Liver (tissue), 9 donors: ENCODE data around the gene SLC44A3. TPM values are rescaled to one million over a fixed set of nuclear protein-coding genes. Genes with fewer than 3 reads are reported as not detected.

Source experiments
- DNase-seq: peaks from one replicate; pipeline ENCODE4 v3.0.0-alpha.2; 2017; ENCODE audit warnings: low spot score
- H3K27ac ChIP-seq, 2 donors: one replicate each; pipeline ENCODE4 v1.7.0; 2013; ENCODE audit warnings: inconsistent platforms in 2 of 2, low read length in 2 of 2, control low read depth in 1 of 2, low read depth in 1 of 2, mild to moderate bottlenecking in 1 of 2
- H3K27me3 ChIP-seq, 4 donors: one replicate each; pipeline versions ENCODE4 v1.6.1 to v1.7.0; 2013; ENCODE audit warnings: low read length in 3 of 4, inconsistent platforms in 1 of 4, mild to moderate bottlenecking in 1 of 4, moderate library complexity in 1 of 4; ENCODE audit not compliant: control insufficient read depth in 4 of 4, insufficient read depth in 4 of 4
- H3K36me3 ChIP-seq, 4 donors: one replicate each; pipeline versions ENCODE4 v1.6.1 to v1.7.0; 2013; ENCODE audit warnings: low read length in 3 of 4, mild to moderate bottlenecking in 3 of 4, low read depth in 1 of 4, moderate library complexity in 1 of 4; ENCODE audit not compliant: control insufficient read depth in 4 of 4, insufficient read depth in 3 of 4
- H3K4me1 ChIP-seq, 4 donors: one replicate each; pipeline versions ENCODE4 v1.6.1 to v1.7.0; 2013; ENCODE audit warnings: low read length in 3 of 4, mild to moderate bottlenecking in 3 of 4, moderate library complexity in 1 of 4; ENCODE audit not compliant: control insufficient read depth in 4 of 4, insufficient read depth in 4 of 4
- H3K4me3 ChIP-seq, 3 donors: one replicate each; pipeline versions ENCODE4 v1.6.1 to v1.7.0; 2013; ENCODE audit warnings: low read length in 3 of 3, control low read depth in 1 of 3, low read depth in 1 of 3, mild to moderate bottlenecking in 1 of 3
- H3K9ac ChIP-seq, 2 donors: one replicate each; pipeline ENCODE4 v1.7.0; 2013; ENCODE audit warnings: low read length in 2 of 2, mild to moderate bottlenecking in 2 of 2, moderate library complexity in 2 of 2, control low read depth in 1 of 2, low read depth in 1 of 2
- H3K9me3 ChIP-seq, 4 donors: one replicate each; pipeline versions ENCODE4 v1.6.1 to v1.7.0; 2013; ENCODE audit warnings: low read length in 3 of 4; ENCODE audit not compliant: control insufficient read depth in 4 of 4
- ATF3 ChIP-seq: IDR thresholded peaks from 2 replicates; pipeline ENCODE4 v1.6.1; 2016; ENCODE audit warnings: antibody characterized with exemption
- EGR1 ChIP-seq, 2 donors: IDR thresholded peaks; 2 replicates each; pipeline ENCODE4 v1.6.1; 2016 to 2018; ENCODE audit warnings: antibody characterized with exemption in 2 of 2, low read depth in 2 of 2
- FOXA2 ChIP-seq: IDR thresholded peaks from 2 replicates; pipeline ENCODE4 v1.6.1; 2016; ENCODE audit warnings: antibody characterized with exemption
- JUND ChIP-seq, 2 donors: IDR thresholded peaks; 2 replicates each; pipeline ENCODE4 v1.6.1; 2016; ENCODE audit warnings: antibody characterized with exemption in 2 of 2
- NR2F2 ChIP-seq: IDR thresholded peaks from 2 replicates; pipeline ENCODE4 v1.6.1; 2016; ENCODE audit warnings: antibody characterized with exemption
- RAD21 ChIP-seq, 2 donors: IDR thresholded peaks; 2 replicates each; pipeline ENCODE4 v1.6.1; 2016; ENCODE audit warnings: antibody characterized with exemption in 2 of 2, mild to moderate bottlenecking in 2 of 2
- REST ChIP-seq: IDR thresholded peaks from 2 replicates; pipeline ENCODE4 v1.6.1; 2016; ENCODE audit warnings: antibody characterized with exemption, mild to moderate bottlenecking
- RXRA ChIP-seq, 2 donors: IDR thresholded peaks; 2 replicates each; pipeline ENCODE4 v1.6.1; 2017 to 2018; ENCODE audit warnings: antibody characterized with exemption in 2 of 2, mild to moderate bottlenecking in 1 of 2
- SP1 ChIP-seq: IDR thresholded peaks from 2 replicates; pipeline ENCODE4 v1.6.1; 2018; ENCODE audit warnings: antibody characterized with exemption, mild to moderate bottlenecking
- TAF1 ChIP-seq: conservative IDR thresholded peaks from 2 replicates; pipeline ENCODE4 v1.6.1; 2016; ENCODE audit warnings: antibody characterized with exemption, mild to moderate bottlenecking
- ZBTB33 ChIP-seq: IDR thresholded peaks from 2 replicates; pipeline ENCODE4 v1.6.1; 2016; ENCODE audit warnings: antibody characterized with exemption
- WGBS: extraction: QIAGEN DNeasy Blood & Tissue Kit; methylation state at CpG from one replicate; pipeline ENCODE4 v1.1.7; 2013; 5-methylcytosine and 5-hydroxymethylcytosine counted together
- polyA plus RNA-seq, 2 donors: library from polyadenylated mRNA; stranded (reverse) in 1 of 2; unstranded in 1 of 2; fragments of 200-250 nt in 1 of 2; fragments of >200 nt in 1 of 2; fragmentation: Nextera tagmentation in 1 of 2; extraction: Ambion mirVana in 1 of 2; gene quantifications; one replicate each; pipeline versions ENCODE4 v1.2.1 to v1.2.3, GENCODE V29; 2013 to 2015
- total RNA-seq, 2 donors: library from RNA; depleted of rRNA; stranded (reverse); fragments of >200 nt; gene quantifications; one replicate each; pipeline ENCODE4 v1.2.3, GENCODE V29; 2014
- TF ChIP-seq, protein P1 (sequence below): IDR thresholded peaks from 2 replicates; pipeline ENCODE4 v1.6.1; 2016; ENCODE audit warnings: antibody characterized with exemption
- TF ChIP-seq, protein P2 (sequence below): fragments of 150-350 bp; IDR thresholded peaks from 2 replicates; pipeline ENCODE4 v1.5.1; 2017; ENCODE audit warnings: improper control_type of control experiment, low read depth, low read length; ENCODE audit not compliant: missing input control
- donor health status: healthy.
- donor health status: healthy.
- donor health status: healthy.
- donor health status: healthy.
- donor health status: healthy.

Gene SLC44A3
- total and polyA plus RNA-seq, 4 donors, result 2.4 to 2.8 (median 2.7) TPM

- Histone ChIP-seq H3K27me3 (no peaks in the 10 kb centered on the region), H3K36me3 (peaks cover 0 to 16% (median 0%) of the 10 kb centered on the region in 4 donors), H3K9ac (no peak overlapping the region), H3K4me1 (no peaks in the 10 kb centered on the region), H3K27ac (no peak overlapping the region), H3K9me3 (no peaks in the 10 kb centered on the region), H3K4me3 (no peak overlapping the region)
- TF ChIP-seq REST (no peak), EGR1 (IDR thresholded peaks at IDR 0.05; ENCODE audit: low read depth in 2 of 2) (no peak), SP1 (no peak), FOXA2 (no peak), RAD21 (IDR thresholded peaks at IDR 0.05) (no peak), ZBTB33 (no peak)
- TF ChIP-seq, protein P1, sequence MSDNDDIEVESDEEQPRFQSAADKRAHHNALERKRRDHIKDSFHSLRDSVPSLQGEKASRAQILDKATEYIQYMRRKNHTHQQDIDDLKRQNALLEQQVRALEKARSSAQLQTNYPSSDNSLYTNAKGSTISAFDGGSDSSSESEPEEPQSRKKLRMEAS, result no peak
- TF ChIP-seq, protein P2, sequence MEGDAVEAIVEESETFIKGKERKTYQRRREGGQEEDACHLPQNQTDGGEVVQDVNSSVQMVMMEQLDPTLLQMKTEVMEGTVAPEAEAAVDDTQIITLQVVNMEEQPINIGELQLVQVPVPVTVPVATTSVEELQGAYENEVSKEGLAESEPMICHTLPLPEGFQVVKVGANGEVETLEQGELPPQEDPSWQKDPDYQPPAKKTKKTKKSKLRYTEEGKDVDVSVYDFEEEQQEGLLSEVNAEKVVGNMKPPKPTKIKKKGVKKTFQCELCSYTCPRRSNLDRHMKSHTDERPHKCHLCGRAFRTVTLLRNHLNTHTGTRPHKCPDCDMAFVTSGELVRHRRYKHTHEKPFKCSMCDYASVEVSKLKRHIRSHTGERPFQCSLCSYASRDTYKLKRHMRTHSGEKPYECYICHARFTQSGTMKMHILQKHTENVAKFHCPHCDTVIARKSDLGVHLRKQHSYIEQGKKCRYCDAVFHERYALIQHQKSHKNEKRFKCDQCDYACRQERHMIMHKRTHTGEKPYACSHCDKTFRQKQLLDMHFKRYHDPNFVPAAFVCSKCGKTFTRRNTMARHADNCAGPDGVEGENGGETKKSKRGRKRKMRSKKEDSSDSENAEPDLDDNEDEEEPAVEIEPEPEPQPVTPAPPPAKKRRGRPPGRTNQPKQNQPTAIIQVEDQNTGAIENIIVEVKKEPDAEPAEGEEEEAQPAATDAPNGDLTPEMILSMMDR, result no peak
- no peak for DNase-seq
These were observed 8.1 kb downstream of the SLC44A3 start for GRCh38 chr1:94828251-94828650.

DNA sequence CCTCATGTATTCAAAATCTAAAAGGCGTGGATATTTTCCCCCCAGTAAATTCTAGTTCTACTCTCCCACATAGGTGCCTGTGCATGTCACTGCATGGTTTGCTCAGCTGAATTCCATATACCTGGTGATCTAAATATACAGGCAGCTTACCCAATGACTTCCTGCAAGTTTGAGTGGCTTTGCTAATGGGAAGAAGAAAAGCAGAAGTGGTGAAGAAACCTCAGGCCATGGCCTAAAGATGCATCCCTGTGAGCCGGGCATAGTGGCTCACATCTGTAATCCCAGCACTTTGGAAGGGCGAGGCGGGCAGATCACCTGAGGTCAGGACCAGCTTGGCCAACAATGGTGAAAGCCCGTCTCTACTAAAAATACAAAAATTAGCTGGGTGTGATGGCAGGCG, 11.5 kb downstream of the SLC44A3 start:
- TF ChIP-seq FOXA2 (no peak), ATF3 (no peak), EGR1 (IDR thresholded peaks at IDR 0.05; ENCODE audit: low read depth in 2 of 2) (no peak), REST (no peak), TAF1 (no peak), ZBTB33 (no peak), JUND (IDR thresholded peaks at IDR 0.05) (no peak), RXRA (IDR thresholded peaks at IDR 0.05) (no peak), RAD21 (IDR thresholded peaks at IDR 0.05) (no peak), NR2F2 (no peak)
- TF ChIP-seq, protein P2, result no peak
- peaks cover 0 to 13% (median 0%) of the 10 kb centered on the region in 4 donors for H3K36me3 ChIP-seq

More for the DNA sequence above, 11.5 kb downstream of the SLC44A3 start:
- H3K27ac ChIP-seq, result no peak overlapping the region
- DNase-seq, result no peak
- WGBS, result 85% methylated on average over 6 of the region's 6 CpGs
- H3K9me3 ChIP-seq, result no peaks in the 10 kb centered on the region
- no peaks in the 10 kb centered on the region for H3K4me1 ChIP-seq
- no peak overlapping the region for H3K4me3 ChIP-seq
- no peak overlapping the region for H3K9ac ChIP-seq
- no peaks in the 10 kb centered on the region for H3K27me3 ChIP-seq
